Measurements from ENCODE around the gene CDH23.
A peak's percentile ranks its signal among the peaks of the same experiment; 100 is the strongest.

CDH23 gene

DNA sequence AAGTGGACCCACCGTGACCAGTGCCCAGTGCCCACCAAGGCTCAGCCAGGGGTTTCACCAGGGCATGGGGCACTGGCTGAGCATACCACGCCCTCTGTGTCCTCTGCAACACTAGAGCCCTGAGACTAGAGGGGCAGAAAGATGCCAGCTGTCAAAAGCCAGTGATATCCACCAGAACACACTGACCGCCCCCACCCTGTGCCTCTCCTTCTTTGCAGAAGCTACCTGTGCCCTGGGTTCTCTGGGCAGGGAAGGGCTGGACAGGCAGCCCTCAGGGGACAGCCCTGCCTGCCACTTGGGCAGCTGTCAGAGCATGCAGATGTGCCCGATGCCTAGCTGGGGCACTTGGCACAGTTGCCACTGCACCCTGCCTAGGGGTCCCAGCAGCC, 376.1 kb downstream of the CDH23 start:
- peak; percentile 41 to 54 for DNase-seq
- no peak for TF ChIP-seq GATA1 (IDR thresholded peaks at IDR 0.05; ENCODE audit: low read depth, low read length)

DNA sequence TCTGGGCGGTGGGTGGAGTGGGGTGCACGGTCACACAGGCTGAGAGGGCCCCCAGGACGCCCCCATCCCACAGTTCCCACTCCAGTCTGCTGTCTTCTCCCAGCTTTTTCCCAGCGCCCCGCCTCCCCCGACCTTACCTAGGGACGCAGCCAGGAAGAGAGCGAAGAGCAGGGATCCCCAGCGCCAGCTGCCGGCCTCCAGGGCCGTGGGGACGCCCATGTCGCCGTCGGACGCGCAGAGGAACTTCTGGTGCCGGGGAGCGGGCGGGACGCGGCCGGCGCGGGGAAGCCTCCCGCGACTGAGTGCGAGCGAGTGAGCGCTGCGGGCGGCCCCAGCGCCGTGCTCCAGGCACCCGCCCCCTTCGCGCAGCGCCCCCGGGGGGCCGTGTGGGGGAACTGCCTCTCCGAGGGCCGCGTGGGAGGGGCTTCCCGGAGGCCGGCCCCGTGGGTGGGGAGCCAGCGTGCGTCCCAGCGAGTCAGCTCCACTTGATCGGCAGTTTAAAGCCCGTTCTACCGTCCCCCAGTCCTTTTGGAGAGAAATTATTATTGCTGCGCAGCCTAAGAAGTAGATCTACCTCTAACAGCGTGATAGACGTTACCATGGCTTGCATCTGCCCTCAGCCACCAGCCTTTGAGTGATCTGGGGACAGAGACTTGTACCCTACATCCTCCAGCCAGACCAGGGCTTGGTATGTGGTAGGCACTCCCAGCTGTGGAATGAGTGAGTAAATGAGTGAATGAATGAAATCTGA, 376.7 kb downstream of the CDH23 start, which contains the start of gene VSIR:
TSS of gene VSIR (minus strand) at position 300 of the 751 bp plus-strand sequence. CDS start at position 219, 81 bp downstream.
- TF ChIP-seq POLR2A (IDR thresholded peaks at IDR 0.05; ENCODE audit: low read length) (peak; percentile 76), GATA1 (IDR thresholded peaks at IDR 0.05; ENCODE audit: low read depth, low read length) (no peak)

DNA sequence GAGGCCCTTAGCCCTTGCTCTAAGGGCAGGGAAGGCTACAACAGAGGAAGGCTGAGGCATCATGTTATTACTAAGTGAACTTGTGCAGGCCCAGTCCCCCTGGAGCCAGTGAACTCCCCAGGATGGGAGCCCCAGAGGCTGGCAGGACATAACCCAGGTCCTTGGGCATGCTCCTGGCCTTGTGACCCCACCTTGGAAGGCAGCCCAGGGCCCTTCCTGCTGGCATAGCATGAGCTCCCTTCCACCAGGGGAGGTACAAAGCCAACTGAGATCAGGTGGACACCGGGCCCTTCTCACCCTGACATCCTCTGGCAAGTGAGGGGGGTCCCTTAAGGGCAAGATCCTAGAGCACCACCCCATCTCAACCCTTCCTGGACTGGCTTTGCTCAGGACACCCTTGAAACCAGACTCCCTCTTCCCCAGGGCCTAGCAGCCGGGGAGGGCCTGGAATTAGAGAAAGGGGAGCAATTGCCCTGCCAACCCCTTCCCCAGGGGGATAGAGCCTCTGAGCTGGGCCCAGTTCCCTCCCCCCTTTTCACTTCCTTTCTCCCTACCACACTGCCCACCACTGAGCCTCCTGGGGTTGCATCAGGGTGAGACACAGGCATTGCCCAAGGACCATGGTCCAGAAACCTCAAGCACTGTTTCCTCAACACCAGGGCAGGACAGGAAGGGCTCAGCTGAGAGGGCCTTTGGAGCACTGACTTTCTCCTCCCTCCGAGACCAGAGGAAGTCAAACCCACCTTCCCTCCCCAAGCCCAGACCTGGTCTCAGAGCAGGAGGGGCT, 378.4 kb downstream of the CDH23 start:
- TF ChIP-seq GATA1 (IDR thresholded peaks at IDR 0.05; ENCODE audit: low read depth, low read length) (no peak), POLR2A (IDR thresholded peaks at IDR 0.05; ENCODE audit: low read length) (no peak)
- no peak for DNase-seq

More for the DNA sequence above, 376.7 kb downstream of the CDH23 start, which contains the start of gene VSIR:
- DNase-seq = peak; percentile 91 to 96

DNA sequence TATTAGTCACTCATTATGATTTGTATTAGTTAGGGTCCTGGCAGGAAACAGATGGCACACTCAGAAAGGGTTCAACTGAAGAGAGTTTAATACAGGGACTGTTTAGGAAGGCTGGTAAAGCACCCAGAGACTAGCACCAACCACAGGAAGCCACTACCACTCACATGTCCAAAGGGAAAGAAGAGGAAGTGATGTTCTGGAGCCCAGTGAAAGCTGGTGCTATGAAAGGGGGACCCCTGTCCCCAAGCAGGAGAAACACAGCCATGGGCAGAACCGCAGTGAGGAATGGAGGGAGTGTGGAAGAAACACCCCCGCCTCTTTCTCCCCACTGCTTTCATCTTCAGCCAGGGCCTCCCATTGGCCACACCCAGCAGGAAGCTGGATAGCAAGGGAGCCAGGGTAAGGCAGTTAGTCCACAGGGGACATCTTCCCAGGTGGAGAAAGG, 379.8 kb downstream of the CDH23 start:
- DNase-seq = no peak
- TF ChIP-seq GATA1 (IDR thresholded peaks at IDR 0.05; ENCODE audit: low read depth, low read length) (no peak), POLR2A (IDR thresholded peaks at IDR 0.05; ENCODE audit: low read length) (no peak)

DNA sequence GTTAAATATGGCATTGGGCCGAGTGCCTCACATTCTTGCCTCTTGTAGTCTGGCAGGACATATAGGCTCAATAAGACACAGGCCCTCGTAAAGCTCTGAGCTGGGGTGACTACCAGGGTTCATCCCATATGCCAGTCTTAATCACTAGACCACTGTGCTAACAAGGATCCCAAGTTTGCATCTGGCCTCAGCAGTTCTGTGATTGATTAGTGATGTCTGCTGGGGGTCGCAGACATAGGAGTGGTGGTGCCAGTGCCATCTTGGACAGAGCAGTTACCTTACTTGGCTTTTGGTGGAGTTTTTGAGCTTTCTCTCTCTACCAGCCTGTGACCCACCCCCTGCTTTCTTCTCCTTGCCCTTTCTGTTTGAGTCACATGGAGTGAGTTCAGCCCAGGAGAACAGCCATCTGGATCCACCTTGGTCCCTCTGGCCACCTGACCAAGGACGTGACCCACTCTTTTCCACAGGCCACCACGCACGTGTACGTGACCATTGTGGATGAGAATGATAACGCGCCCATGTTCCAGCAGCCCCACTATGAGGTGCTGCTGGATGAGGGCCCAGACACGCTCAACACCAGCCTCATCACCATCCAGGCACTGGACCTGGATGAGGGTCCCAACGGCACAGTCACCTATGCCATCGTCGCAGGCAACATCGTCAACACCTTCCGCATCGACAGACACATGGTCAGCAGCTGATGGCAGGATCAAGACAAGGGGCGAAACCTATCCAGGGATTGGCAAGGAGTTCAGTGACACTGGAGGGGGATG, 380.7 kb downstream of the CDH23 start:
- TF ChIP-seq GATA1 (IDR thresholded peaks at IDR 0.05; ENCODE audit: low read depth, low read length) = no peak
- no peak for TF ChIP-seq POLR2A (IDR thresholded peaks at IDR 0.05; ENCODE audit: low read length)
- peak; percentile 12 to 36 for DNase-seq

DNA sequence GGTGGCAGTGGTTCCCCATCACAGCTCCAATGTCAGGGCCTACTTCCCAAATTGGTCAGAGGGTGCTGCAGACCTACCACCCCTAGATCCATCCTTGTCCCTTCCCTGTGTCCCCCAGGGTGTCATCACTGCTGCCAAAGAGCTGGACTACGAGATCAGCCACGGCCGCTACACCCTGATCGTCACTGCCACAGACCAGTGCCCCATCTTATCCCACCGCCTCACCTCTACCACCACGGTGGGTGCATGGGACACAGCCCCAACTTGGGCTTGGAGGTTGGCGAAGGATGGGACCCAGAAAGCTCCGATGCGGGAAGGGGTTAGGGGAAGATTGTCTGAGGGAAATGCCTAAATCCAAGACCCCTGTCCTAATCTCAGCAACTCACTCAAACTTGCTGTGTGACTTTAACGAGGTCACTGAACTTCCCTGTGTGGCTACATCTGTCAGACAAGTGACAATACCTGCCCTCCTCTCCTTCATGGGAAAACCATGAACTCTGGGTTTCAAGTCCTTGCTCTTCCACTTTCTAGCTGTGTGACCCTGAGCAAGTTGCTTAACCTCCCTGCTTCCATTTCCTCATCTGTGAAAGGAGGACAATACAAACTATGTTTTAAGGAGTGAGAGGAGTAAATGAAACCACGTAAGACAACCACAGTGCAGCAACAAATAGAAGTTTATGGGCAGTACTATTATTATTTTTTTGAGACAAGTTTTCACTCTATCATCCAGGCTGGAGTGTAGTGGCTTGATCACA, 381.5 kb downstream of the CDH23 start:
- TF ChIP-seq POLR2A (IDR thresholded peaks at IDR 0.05; ENCODE audit: low read length) (no peak), GATA1 (IDR thresholded peaks at IDR 0.05; ENCODE audit: low read depth, low read length) (no peak)
- DNase-seq = no peak

DNA sequence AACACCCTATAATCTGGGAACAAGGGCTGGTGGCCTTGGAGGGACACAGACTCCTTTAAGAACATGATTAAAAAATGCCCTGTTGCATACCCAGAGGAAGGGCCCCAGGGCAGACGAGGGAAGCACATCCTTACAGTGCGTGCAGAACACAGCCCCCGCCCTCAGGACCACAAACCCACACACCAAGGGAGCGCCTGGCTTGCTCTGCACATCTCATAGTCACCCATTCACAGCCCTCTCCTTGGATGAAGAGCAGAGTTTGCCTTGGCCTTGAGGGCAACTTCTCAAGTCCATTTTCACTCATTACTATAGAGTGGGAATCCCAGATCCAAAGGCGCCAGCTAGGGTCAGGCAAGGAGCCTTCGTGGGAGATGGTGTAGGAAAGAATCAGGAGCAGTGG, 382.9 kb downstream of the CDH23 start:
- no peak for DNase-seq
- TF ChIP-seq POLR2A (IDR thresholded peaks at IDR 0.05; ENCODE audit: low read length) (no peak), GATA1 (IDR thresholded peaks at IDR 0.05; ENCODE audit: low read depth, low read length) (no peak)

DNA sequence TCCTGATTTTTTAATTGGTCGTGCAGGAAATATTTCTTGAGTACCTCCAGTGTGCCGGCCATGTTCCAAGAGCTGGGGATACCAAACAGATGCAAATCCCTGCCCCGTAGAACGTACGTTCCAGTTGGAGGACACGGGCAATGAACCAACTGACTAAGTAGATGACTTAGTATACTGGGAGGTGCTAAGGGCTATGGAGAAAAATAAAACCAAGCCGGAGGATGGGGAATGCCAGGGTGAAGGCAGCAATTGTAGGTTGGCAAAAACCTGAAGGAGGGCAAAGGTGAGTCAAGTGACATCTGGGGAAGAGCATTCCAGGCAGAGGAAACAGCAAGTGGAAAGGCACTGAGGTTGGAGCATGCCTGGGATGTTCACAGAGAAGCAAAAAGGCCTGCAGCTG, 383.4 kb downstream of the CDH23 start:
- TF ChIP-seq GATA1 (IDR thresholded peaks at IDR 0.05; ENCODE audit: low read depth, low read length) = no peak
- no peak for TF ChIP-seq POLR2A (IDR thresholded peaks at IDR 0.05; ENCODE audit: low read length)
- no peak for DNase-seq

DNA sequence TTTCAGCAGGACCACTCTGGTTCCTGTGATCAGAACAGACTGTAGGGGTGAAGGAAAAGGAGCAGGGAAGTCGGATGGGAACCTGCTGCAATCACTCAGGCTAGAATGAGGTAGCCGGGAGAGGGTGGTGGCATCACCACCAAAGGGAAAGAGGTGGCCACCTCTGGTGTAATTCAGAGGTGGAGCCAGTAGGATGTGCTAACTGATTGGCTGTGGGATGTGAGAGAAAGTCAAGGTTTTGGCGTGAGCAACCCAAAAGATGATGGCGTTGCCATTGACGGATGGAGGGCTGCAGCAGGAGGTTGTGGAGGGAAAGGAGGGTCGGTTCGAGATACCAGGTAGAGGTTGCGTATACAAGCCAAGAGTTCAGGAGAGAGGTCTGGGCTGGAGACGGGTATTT, 384.0 kb downstream of the CDH23 start:
- no peak for TF ChIP-seq POLR2A (IDR thresholded peaks at IDR 0.05; ENCODE audit: low read length)
- no peak for TF ChIP-seq GATA1 (IDR thresholded peaks at IDR 0.05; ENCODE audit: low read depth, low read length)
- DNase-seq = peak in 1 of 2 experiments; percentile 14

DNA sequence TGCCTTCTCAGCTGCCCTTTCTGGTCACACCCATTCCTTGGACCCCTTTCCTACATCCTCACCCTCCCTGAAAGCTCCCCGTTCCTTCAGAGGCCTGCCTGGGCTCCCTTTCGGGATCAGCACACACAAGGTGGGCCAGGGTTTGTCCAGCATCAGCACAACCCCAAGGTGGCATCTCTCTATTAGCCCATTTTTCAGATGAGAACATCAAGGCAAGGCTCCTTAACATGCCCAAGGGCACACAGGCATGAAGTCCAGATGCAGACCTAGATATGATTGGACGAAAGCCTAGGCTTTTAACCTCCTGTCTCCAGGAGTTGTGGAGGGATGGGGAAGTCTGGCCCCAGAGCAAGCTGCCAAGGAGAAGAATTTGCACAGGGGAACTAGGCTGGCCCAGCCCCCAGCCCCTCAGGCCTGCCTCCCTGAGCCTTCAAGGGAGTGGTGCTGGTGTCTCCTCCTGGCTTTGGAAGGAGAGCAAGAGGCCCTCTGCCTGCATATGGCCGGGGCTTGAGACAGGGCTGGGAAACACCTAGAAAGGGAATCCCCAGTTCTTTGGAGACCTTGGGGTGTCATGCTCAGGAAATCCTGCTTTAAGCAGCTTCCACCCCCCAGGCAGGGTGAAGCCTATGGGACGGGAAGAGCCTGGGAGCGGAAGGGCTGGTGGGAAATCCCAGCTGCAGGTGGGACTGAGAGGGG, 385.6 kb downstream of the CDH23 start:
- no peak for DNase-seq
- TF ChIP-seq GATA1 (IDR thresholded peaks at IDR 0.05; ENCODE audit: low read depth, low read length) (no peak), POLR2A (IDR thresholded peaks at IDR 0.05; ENCODE audit: low read length) (no peak)

DNA sequence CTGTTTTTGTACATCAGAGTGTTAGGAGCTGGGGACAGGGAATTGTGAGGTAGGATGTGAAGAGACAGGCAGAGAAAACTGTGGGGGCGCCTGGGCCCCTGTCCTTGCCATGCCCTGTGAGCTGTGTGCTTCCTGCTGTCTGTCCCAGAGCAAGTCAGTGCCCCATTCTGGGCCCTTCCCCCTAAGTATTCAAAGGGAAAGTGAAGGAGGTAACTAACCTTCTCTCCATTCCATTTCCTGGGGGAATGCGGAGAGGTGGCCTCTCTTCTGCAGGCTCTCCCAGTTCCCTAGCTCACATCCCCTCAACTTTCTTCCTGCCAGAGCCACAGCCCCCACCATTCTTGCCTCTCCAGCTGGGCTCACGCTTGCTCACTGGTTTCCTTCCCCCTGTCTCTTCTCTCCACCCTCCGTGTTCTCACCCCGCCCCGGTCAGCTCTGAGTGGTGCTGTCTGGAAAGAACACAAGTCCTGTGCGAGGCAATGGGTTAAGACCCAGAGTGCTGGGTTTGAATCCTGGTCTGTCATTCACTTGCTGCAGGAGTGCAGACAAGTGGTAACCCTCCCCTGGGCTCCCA, 386.3 kb downstream of the CDH23 start:
- DNase-seq = no peak
- TF ChIP-seq GATA1 (IDR thresholded peaks at IDR 0.05; ENCODE audit: low read depth, low read length) (no peak), POLR2A (IDR thresholded peaks at IDR 0.05; ENCODE audit: low read length) (no peak)

DNA sequence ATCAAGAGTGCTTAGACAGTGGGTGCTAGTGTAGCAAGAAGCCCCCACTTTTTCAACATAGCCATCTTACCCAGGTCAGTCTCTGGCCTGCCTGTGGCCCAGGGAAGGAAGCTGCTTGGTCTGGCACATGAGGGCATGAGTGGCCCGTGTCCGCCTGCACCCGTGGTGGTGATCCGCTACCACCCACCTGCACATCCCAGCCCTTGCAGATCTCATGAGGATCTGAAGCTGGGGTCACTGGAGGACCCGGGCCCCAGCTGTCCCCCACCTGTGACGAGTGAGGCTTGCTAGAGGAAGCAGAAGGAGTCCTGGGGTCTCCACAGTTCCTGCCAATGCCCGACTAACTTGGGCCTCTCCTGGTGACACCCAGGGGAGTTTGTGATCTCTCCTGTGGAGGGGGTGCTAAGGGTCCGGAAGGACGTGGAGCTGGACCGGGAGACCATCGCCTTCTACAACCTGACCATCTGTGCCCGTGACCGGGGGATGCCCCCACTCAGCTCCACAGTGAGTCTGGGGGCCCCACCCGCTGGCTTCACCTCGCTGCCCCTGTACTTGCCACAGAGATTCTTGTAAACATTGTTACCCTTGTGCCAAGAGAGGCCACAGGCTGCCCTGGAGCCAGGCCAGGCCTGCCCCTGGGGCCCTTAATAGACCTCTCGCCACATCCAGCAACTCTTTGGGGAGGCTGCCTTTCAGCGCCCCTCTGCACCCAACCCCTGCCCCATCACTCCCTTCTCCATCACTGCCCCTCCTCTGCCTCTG, 387.4 kb downstream of the CDH23 start:
- no peak for TF ChIP-seq GATA1 (IDR thresholded peaks at IDR 0.05; ENCODE audit: low read depth, low read length)
- TF ChIP-seq POLR2A (IDR thresholded peaks at IDR 0.05; ENCODE audit: low read length) = no peak
- DNase-seq = no peak

All from erythroblast (primary cell).